HG03469 (cell line): Measurements from ENCODE around the gene LSAMP.

Experiments
- ATAC-seq: cut with Tn5 transposase; IDR thresholded peaks from one replicate; pipeline ENCODE4 v1.9.1; 2021; ENCODE audit warnings: mild to moderate bottlenecking, moderate library complexity, moderate number of reproducible peaks; ENCODE audit not compliant: unreplicated experiment

LSAMP gene

DNA sequence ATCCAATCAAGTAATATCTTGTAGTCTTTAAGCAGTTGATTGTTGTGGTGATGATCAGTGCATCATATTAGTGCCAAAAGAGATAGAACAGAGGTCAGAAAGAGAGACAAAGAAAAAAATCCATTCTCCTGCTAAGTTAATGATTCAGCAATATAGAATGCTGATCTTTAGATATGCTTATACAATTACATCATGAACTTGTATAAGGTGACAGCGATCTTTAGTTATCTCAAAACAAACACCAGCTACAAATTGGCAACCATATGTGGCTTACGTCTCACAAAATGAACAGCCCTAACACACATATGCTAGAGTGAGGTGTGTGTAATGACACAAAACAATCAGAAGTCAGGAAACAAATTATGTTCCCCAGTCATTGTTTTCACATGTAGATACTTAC, 12.5 kb downstream of the LSAMP start:
- no peak for ATAC-seq

GRCh38 chr3:116429479-116430269, 15.6 kb downstream of the LSAMP start:
- no peak for ATAC-seq

DNA sequence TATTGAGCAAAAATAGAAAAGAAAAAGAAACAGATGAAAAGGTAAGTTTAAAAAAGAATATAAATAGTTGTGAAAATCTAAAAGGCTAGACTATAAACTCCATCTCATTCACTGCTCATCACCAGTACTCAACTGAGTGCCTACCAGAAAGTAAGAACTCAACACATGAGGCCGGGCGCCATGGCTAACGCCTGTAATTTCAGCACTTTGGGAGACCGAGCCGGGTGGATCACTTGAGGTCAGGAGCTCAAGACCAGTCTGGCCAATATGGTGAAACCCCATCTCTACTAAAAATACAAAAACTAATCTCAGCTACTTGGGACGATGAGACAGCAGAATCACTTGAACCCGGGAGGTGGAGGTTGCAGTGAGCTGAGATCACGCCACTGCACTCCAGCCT, 19.3 kb downstream of the LSAMP start:
- no peak for ATAC-seq

GRCh38 chr3:116425126-116425525, 20.2 kb downstream of the LSAMP start:
- no peak for ATAC-seq

DNA sequence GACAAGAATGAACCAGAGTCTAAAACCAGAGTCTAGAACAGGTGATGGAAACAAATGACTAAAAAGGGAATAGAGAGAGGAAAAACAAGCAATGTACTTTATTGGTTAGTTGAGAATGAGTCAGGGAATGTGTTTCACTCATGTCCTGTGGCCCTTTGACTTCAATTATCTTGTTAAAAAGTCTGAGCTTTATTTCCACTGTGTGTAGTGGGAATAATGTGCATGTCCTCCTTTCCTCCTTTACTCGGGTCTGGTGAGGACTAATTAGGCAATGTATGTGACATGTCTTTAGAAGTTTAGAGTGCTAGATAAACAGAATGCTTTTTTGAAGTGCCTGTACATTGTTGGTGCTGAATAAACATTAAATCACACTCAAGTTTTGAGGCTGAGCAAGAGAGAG, 21.3 kb downstream of the LSAMP start:
- ATAC-seq, result no peak

DNA sequence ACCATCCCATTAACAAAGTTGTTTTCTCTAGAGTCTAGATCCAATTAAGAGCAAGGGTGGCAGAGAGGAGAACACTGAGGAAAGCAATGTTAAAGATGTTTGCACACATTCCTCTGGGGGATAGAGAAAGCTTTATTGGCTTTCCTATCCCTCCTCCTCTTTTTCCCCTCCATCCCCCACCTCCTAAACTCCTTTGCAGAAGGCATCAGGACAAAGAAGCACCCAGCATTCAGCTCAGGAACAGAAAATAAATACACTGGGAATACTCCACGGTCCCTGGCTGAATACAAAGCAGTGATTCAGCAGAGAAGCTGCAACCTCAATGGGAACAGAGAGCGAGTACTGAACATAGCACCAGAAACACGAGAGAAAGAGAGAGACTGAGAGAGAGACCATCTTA, 21.9 kb downstream of the LSAMP start:
- no peak for ATAC-seq

GRCh38 chr3:116417151-116417550, 28.1 kb downstream of the LSAMP start:
- no peak for ATAC-seq

DNA sequence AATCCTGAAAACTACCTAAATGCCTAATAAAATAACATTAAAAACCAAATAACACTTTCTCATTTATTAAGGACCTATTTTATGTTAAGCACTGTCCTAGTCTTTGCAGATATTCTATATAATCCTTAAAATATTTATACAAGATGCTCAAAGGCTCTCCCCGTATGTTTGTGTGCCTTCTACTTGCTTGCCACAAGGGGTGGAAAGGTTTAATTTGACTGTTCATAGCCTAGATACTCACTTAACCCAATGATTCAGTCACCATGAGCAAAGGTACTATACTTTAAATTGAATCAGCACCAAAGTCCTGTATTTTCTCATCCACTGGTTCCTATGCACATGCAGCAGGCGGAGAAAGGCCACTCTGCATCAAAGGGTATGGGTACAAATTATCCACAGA, 32.0 kb downstream of the LSAMP start:
- ATAC-seq, result no peak

DNA sequence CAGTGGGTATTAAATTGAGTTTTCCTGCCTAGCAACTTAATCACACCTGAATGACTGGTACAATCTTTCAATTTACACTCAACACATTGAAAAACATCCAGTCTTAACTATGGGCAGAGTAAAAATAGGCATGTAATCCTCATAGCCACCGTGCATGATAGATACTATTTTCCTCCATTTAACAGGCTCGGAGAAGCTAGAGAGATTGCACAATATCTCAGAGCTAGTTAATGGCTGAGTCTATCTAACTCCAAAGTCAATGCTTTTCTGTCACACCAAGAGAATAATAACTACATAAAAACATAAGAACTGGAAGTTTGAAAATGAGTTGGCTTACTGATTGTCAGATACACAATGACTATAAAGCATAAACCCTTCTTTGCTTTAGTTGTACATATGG, 36.8 kb downstream of the LSAMP start:
- ATAC-seq, result no peak

GRCh38 chr3:116405231-116405630, 40.1 kb downstream of the LSAMP start:
- no peak for ATAC-seq

GRCh38 chr3:116399701-116400226, 45.5 kb downstream of the LSAMP start:
- ATAC-seq, result no peak

- no peak for ATAC-seq
These were observed 50.9 kb downstream of the LSAMP start for GRCh38 chr3:116394365-116394764.

DNA sequence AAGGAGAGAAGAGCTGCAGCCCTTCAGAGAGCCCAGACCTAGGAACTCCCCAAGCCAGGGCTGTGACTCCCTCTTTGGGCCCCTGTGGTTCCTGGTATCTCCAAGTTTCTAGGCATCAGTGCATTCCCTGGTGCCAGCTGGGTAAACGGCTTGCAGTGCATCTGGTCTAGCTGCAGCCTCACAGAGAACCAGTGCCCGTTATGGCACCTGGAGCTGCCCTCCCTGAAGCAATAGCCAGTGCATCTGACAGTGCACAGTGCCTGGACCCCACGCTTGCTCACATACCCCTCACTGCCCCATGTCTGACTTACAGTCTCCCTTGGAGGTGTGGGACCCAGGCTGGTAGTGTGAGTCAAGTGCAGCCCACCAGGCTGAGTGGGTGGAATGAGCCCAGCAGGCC, 52.1 kb downstream of the LSAMP start:
- ATAC-seq, result no peak

DNA sequence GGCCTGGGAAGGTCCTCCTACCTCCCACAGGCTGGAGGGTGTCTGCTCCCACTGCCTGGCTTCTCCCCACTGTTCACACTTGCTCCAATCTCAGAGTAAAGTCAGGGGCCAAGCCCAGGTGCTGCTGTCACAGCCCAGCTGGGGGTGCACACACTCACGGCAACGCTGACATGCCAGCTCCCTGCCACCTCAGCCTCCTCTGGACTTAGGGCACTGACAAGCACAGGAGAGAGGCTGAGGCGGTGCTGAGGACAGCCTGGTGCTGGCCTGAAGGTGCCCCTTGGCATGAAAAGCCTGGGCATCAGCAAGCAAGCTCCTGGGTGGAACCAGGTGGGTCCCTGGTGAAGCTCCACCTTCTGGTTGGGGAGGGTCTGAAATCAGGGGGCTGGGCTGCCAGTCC, 53.0 kb downstream of the LSAMP start:
- ATAC-seq, result no peak

DNA sequence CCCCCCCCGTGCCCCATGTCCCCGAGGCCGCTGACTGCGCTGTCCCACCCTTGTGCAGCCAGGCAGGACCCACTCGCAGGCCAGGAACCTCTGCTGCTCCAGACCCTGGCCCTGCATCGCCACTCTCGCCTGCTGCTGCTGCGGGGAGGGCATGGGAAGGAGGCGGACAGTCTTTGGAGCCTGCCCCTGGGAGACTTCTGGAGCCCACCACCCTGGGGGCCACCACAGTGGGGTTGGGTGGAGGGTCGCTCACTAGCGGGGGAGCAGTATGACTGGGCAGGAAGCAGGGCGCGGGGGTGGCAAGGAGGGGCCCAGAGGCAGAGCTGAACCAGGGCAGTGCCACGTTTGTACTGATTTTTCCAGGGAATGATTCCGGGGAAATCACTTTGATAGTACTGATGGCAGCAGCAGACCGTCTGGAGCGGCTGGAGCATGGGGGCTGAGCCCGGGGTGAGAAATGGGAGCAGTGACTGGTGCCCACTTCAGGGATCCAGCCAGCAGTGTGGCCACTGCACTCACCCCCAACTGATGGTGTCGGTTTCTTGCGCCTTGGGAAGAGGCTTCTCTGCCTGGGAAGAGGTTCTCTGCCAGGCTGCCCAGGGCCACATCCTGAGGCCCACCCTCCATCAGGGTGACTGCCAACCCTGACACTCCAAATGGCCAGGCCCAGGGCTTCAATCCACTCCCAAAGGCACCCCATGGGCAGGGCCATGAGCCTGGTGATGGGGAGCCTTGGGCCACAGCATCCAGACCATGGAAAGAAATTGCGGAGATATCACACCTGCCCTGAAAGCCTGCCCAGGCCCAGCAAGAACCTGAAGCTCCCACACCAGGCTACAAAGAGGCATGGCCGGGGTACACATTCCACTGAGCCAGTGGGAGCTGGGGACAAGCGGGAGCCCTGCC, 53.7 kb downstream of the LSAMP start:
- no peak for ATAC-seq

DNA sequence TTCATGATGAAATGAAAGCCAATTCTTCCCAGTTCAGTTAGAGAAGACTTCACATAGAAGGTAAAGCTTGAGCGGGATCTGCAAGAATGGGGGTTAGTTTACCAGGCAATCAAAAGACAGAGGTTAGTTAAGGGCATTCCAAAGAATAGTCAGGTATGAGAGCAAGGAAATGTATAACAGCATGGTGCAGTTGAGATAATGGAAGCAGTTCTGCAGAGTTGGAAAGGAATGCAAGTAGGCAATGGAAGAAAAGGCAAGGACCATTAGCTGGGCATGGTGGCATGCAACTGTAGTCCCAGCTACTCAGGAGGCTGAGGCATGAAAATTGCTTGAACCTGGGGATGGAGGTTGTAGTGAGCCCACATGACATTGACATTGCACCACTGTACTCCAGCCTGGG, 55.0 kb downstream of the LSAMP start:
- no peak for ATAC-seq

DNA sequence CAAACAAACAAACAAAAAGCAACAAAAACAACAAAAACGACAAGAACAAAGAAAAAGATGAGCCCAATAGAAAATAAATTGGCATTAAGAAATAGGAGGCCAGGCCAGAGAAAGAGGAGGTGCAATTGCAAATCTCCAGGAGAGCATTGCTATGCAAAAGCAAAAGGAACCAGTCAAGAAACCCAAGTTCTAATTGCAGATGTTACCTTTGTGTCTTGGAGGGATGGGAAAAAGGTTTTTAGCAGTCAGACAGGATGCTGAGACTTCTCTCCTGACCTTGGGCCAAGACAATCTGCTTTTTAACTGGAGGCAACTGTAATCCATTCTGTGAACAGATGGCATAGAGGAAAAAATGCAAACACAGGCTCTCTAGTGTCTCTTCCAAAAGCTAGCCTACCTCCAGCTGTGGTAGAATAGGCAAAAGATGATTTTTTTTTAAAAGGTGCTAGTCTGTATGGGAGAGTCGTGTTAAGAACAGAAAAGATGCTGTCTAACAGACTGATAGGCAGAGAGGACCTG, 56.4 kb downstream of the LSAMP start:
- ATAC-seq, result no peak

GRCh38 chr3:116386168-116386567, 59.1 kb downstream of the LSAMP start:
- ATAC-seq, result no peak

GRCh38 chr3:116384717-116385116, 60.6 kb downstream of the LSAMP start:
- no peak for ATAC-seq

GRCh38 chr3:116378077-116378476, 67.2 kb downstream of the LSAMP start:
- no peak for ATAC-seq

- ATAC-seq, result no peak
These were observed 70.4 kb downstream of the LSAMP start for GRCh38 chr3:116374901-116375300.
